Heart right ventricle (tissue), 16 donors: ENCODE results near the gene COG5. TPM values are rescaled to one million over a fixed set of nuclear protein-coding genes. Genes with fewer than 3 reads are reported as not detected.

Experiments used
- ATAC-seq, 8 donors: fragments of 200-7000 bp; cut with Tn5 transposase; one replicate each; pipeline ENCODE4 v1.9.1; 2020; ENCODE audit warnings: mild to moderate bottlenecking in 8 of 8, moderate library complexity in 8 of 8, moderate number of reproducible peaks in 1 of 8
- DNase-seq, 2 donors: peaks; one replicate each; pipeline ENCODE4 v3.0.0-alpha.2; 2020
- H3K27ac ChIP-seq, 10 donors: fragments of 200-600 bp; sonication (generic) in 2 of 10; one replicate each; pipeline versions ENCODE4 v1.5.0 to v1.8.0; 2020 to 2022; ENCODE audit warnings: mild to moderate bottlenecking in 3 of 10
- H3K27me3 ChIP-seq, 7 donors: fragments of 200-600 bp; one replicate each; pipeline ENCODE4 v1.8.0; 2021 to 2022; ENCODE audit warnings: mild to moderate bottlenecking in 2 of 7
- H3K36me3 ChIP-seq, 9 donors: fragments of 200-600 bp; sonication (generic) in 1 of 9; one replicate each; pipeline versions ENCODE4 v1.5.0 to v1.8.0; 2020 to 2022; ENCODE audit warnings: mild to moderate bottlenecking in 2 of 9
- H3K4me1 ChIP-seq, 9 donors: fragments of 200-600 bp; sonication (generic) in 1 of 9; one replicate each; pipeline versions ENCODE4 v1.5.0 to v1.8.0; 2020 to 2022; ENCODE audit warnings: mild to moderate bottlenecking in 4 of 9
- H3K4me3 ChIP-seq, 10 donors: fragments of 200-600 bp; sonication (generic) in 2 of 10; one replicate each; pipeline versions ENCODE4 v1.5.0 to v1.8.0; 2020 to 2022; ENCODE audit warnings: mild to moderate bottlenecking in 7 of 10, moderate library complexity in 2 of 10
- H3K9me3 ChIP-seq, 11 donors: fragments of 200-600 bp in 10 of 11; sonication (generic) in 2 of 11; one replicate each; pipeline versions ENCODE4 v1.5.0 to v1.8.0; 2013 to 2022; ENCODE audit warnings: mild to moderate bottlenecking in 2 of 11, control low read depth in 1 of 11, moderate library complexity in 1 of 11
- CTCF ChIP-seq, 9 donors: fragments of 200-600 bp; sonication (generic) in 2 of 9; IDR thresholded peaks; one replicate each; pipeline versions ENCODE4 v1.5.0 to v1.8.0; 2021 to 2022; ENCODE audit warnings: antibody characterized with exemption in 9 of 9, mild to moderate bottlenecking in 5 of 9, moderate library complexity in 1 of 9
- WGBS, 2 donors: extraction: QIAGEN DNeasy Blood & Tissue Kit; methylation state at CpG; one replicate each; pipeline ENCODE4 v1.1.7; 2013; ENCODE audit warnings: inconsistent platforms in 1 of 2; 5-methylcytosine and 5-hydroxymethylcytosine counted together
- intact Hi-C, 10 donors: fragments of 100-400 bp; cut with DNase I; formaldehyde crosslinking; loops; one replicate each; pipeline versions ENCODE4 v1.11.1 to v1.14.2; 2022
- polyA plus RNA-seq, 2 donors: library from polyadenylated mRNA; stranded (reverse); fragments of 200-250 nt; gene quantifications; one replicate each; pipeline ENCODE4 v1.2.3, GENCODE V29; 2013
- total RNA-seq, 10 donors: library from RNA; stranded (reverse); fragmentation: NEBNext Ultra II Directional in 3 of 10; extraction: Animal tissue kit (Norgen Biotek cat#: 25700) in 3 of 10; gene quantifications; one replicate each; pipeline versions ENCODE4 v1.2.1 to v1.2.4, GENCODE V29; 2021 to 2023
- donor health status: Arrhythmogenic right ventricular cardiomyopathy.
- donor health status: ischemic (EF 13 %, LVEDD 7.1; RV severe dilation, severe dysfunction).
- donor health status: healthy with polysubstance abuse.
- donor health status: DM: no; HTN: yes; CAD: no.
- donor health status: DM: no; HTN: no; CAD: no.
- donor health status: ischemic (EF 25% LVEDD 6.9; RV normal size, moderate dysfunction).
- donor health status: ischemic (EF 25% LVEDD 5.7; RV mildly dilated, moderate dysfunction).
- donor health status: healthy.
- donor health status: DM: yes; HTN: yes; CAD: no.
- donor health status: Ischemic cardiomyopathy.
- donor health status: ischemic (EF 35%, LVEDD 5.7; RV mildly dilated, moderate dysfunction).
- donor health status: nonischemic (EF 11% LVEDD 7.7; RV severe dilation, severe dysfunction).
- donor health status: DM: yes; HTN: yes; CAD: no.
- donor health status: PGD.
- donor health status: ischemic (EF 29% LVEDD 5.4; RV normal size, mild dysfunction).
- donor health status: nonischemic (EF 23%, LVEDD 6.1; RV moderate dilation, normal function).

COG5 gene
- total and polyA plus RNA-seq, 12 donors, result 8.4 to 65.8 (median 52.2) TPM

DNA sequence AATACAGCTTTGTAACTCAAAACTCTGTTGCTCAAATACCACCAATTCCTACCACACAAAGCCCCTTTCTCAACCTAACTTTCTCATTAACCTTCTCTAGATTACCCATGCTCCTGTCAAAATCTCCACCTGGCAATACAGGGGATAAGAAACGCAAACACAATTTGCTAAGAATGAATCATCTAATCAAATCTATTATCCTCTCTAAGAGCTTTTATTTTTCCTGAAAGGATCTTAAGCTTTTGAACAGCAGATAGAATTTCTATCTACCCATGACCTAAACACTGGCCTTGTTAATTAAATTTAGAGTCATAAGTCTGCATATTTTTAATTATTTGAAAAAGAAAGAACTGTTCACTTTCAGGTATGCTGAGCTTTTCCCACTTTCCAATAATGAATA lies 296.6 kb downstream of the COG5 start:
- WGBS, 2 donors, result 91% methylated on average over 1 of the region's 1 CpG
- ATAC-seq (no peak), DNase-seq (no peak)
- Histone ChIP-seq H3K4me3 (no peak overlapping the region), H3K27me3 (no peaks in the 10 kb centered on the region), H3K9me3 (no peaks in the 10 kb centered on the region), H3K36me3 (peaks cover 0 to 23% (median 0%) of the 10 kb centered on the region in 9 donors), H3K4me1 (peaks cover 0 to 18% (median 5%) of the 10 kb centered on the region in 9 donors), H3K27ac (no peak overlapping the region)
- TF ChIP-seq CTCF (IDR thresholded peaks at IDR 0.05), result no peak
- intact Hi-C loops, result no loop called here

DNA sequence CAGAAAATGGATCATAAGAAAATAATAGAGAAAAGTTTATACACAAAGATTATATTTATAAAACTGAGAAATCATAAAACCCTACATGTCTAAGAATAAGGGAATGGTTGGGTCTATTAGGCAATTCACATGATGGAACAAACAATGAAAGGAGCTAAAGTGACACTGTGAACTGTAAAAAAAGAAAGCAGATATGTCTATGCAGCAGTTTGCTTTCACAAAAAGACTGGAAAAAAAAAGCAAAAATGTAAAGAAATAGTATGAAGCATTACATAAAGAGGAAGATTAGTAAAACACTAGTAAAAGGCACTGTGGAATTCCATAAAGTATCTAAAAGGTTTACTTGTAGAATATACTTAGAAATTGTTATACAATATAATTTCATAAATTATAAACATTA lies 299.0 kb downstream of the COG5 start:
- Histone ChIP-seq H3K4me3 (no peak overlapping the region), H3K36me3 (peaks cover 0 to 19% (median 0%) of the 10 kb centered on the region in 9 donors), H3K27me3 (no peaks in the 10 kb centered on the region), H3K9me3 (no peaks in the 10 kb centered on the region), H3K4me1 (peaks cover 0 to 17% (median 3%) of the 10 kb centered on the region in 9 donors), H3K27ac (no peak overlapping the region)
- no peak for TF ChIP-seq CTCF (IDR thresholded peaks at IDR 0.05)
- DNase-seq (no peak), ATAC-seq (no peak)
- intact Hi-C loops, result no loop called here

- 58 to 61% methylated on average over 2 of the region's 2 CpGs for WGBS, 2 donors
- DNase-seq (peak in 1 of 2 donors; percentile 29), ATAC-seq (peak in 5 of 8 donors; percentile 49 to 83 (median 66))
- H3K4me1 ChIP-seq, result peaks cover 0 to 17% (median 0%) of the 10 kb centered on the region in 9 donors
- no peaks in the 10 kb centered on the region for H3K27me3 ChIP-seq
- no peak overlapping the region for H3K4me3 ChIP-seq
- H3K27ac ChIP-seq, result peak overlapping the region in 5 of 10 donors; percentile 1 to 61 (median 28)
- intact Hi-C loops, result no loop called here
- H3K9me3 ChIP-seq, result no peaks in the 10 kb centered on the region
- H3K36me3 ChIP-seq, result peaks cover 0 to 5% (median 0%) of the 10 kb centered on the region in 9 donors
- no peak for TF ChIP-seq CTCF (IDR thresholded peaks at IDR 0.05)
Observed at GRCh38 chr7:107262857-107263256, 300.9 kb downstream of the COG5 start.

DNA sequence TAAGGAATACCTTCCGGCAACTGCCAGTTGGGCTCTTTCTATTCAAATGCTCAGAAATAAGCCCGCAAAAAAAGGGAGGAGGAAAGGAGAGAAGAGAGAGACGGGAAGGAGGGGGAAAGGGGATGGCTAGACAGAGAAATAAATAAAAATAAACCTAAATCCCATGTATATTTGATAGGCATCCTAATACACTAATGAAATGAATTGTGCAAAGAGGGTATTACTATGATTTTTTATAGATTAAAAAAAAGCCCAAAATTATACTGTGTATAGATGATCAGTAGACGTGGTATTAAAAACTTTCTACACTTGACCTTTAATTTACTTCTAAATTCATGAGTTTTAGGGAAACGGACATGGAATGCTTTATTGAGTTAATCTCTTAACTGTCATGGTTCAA lies 305.0 kb downstream of the COG5 start:
- DNase-seq, result no peak
- peak overlapping the region in 1 of 10 donors; percentile 38 for H3K27ac ChIP-seq
- ATAC-seq, result no peak
- TF ChIP-seq CTCF (IDR thresholded peaks at IDR 0.05), result no peak
- H3K4me1 ChIP-seq, result peaks cover 0 to 36% (median 10%) of the 10 kb centered on the region in 9 donors
- intact Hi-C loops, result no loop called here
- H3K36me3 ChIP-seq, result peaks cover 0 to 14% (median 0%) of the 10 kb centered on the region in 9 donors
- H3K9me3 ChIP-seq, result no peaks in the 10 kb centered on the region
- no peak overlapping the region for H3K4me3 ChIP-seq
- no peaks in the 10 kb centered on the region for H3K27me3 ChIP-seq
- WGBS, 2 donors, result 92 to 95% methylated on average over 5 of the region's 5 CpGs
